Panc1 (cell line): ENCODE data around the gene DAB2. TPM values are rescaled to one million over a fixed set of nuclear protein-coding genes. Genes with fewer than 3 reads are reported as not detected.

Source experiments
- ATAC-seq: fragments of 200-7000 bp; cut with Tn5 transposase; 2 replicates; pipeline ENCODE4 v1.9.1; 2020; ENCODE audit warnings: mild to moderate bottlenecking, moderate library complexity
- BruUV-seq: library from RNA; stranded (reverse); fragments of 400-500 nt; replicated peaks from 2 replicates; lab custom pipeline; 2021; lab: Mats Ljungman, UMichigan
- CTCF ChIA-PET: fragments of 300-600 bp; sonication (Branson Sonifier 250); formaldehyde crosslinking; loops from one replicate; lab custom pipeline; 2022; ENCODE audit warnings: antibody characterized with exemption; lab: Charles Lee
- POLR2A ChIA-PET: fragments of 300-600 bp; sonication (Branson Sonifier 250); formaldehyde crosslinking; loops from one replicate; lab custom pipeline; 2022; ENCODE audit warnings: antibody characterized with exemption; lab: Charles Lee
- DNase-seq: peaks from one replicate; pipeline ENCODE4 v3.0.0-alpha.2; 2010; ENCODE audit warnings: low read depth, low spot score
- H3K27ac ChIP-seq: 2 replicates; pipeline ENCODE4 v1.5.1; 2011; ENCODE audit warnings: mild to moderate bottlenecking, low read length, inconsistent platforms
- H3K27me3 ChIP-seq: fragments of 200-500 bp; sonication (Bioruptor generic); 2 replicates; pipeline ENCODE4 v1.6.0; 2014; ENCODE audit warnings: low read length, inconsistent platforms; ENCODE audit not compliant: control insufficient read depth, insufficient read depth
- H3K36me3 ChIP-seq: fragments of 200-500 bp; sonication (Bioruptor generic); 2 replicates; pipeline ENCODE4 v1.5.1; 2014; ENCODE audit warnings: inconsistent platforms, mild to moderate bottlenecking, low read length, moderate library complexity; ENCODE audit not compliant: control insufficient read depth, insufficient read depth
- H3K4me1 ChIP-seq: 2 replicates; pipeline ENCODE4 v1.5.1; 2011; ENCODE audit warnings: inconsistent platforms, mild to moderate bottlenecking, low read length, moderate library complexity; ENCODE audit not compliant: control insufficient read depth, insufficient read depth
- H3K4me3 ChIP-seq, 2 experiments: 2 replicates each; pipeline ENCODE4 v1.5.1; 2011 to 2012; ENCODE audit warnings: low read depth in 2 of 2, low read length in 2 of 2, mild to moderate bottlenecking in 2 of 2, inconsistent platforms in 1 of 2, moderate library complexity in 1 of 2
- H3K9me3 ChIP-seq: fragments of 200-500 bp; sonication (Bioruptor generic); 2 replicates; pipeline ENCODE4 v1.5.1; 2014; ENCODE audit warnings: low read depth, mild to moderate bottlenecking, inconsistent platforms, low read length, moderate library complexity; ENCODE audit not compliant: control insufficient read depth, insufficient read depth
- CTCF ChIP-seq: fragments of 450-650 bp; IDR thresholded peaks from 2 replicates; pipeline ENCODE4 v1.5.1; 2017; ENCODE audit warnings: mild to moderate bottlenecking
- POLR2AphosphoS5 ChIP-seq: IDR thresholded peaks from 2 replicates; pipeline ENCODE4 v1.6.1; 2012; ENCODE audit warnings: mild to moderate bottlenecking, low read depth, low read length, moderate library complexity
- REST ChIP-seq, 2 experiments: IDR thresholded peaks; 2 replicates each; pipeline ENCODE4 v1.6.1; 2011 to 2012; ENCODE audit warnings: low read depth in 2 of 2, control low read depth in 1 of 2, low read length in 1 of 2, mild to moderate bottlenecking in 1 of 2, moderate library complexity in 1 of 2; ENCODE audit not compliant: insufficient read depth in 1 of 2
- SIN3A ChIP-seq: IDR thresholded peaks from 2 replicates; pipeline ENCODE4 v1.6.1; 2012; ENCODE audit warnings: low read depth, mild to moderate bottlenecking, low read length, moderate library complexity, borderline replicate concordance; ENCODE audit not compliant: insufficient read depth
- TCF7L2 ChIP-seq: IDR thresholded peaks from 2 replicates; pipeline ENCODE4 v1.6.1; 2011; ENCODE audit warnings: mild to moderate bottlenecking, low read depth, low read length, inconsistent platforms
- in situ Hi-C: cut with HindIII; loops from 2 replicates; pipeline ENCODE4 v1.10.0; 2016; ENCODE audit warnings: low sequenced_read_pairs, low pct_unique_long_range_greater_than_20kb
- intact Hi-C: fragments of 100-400 bp; cut with micrococcal nuclease; formaldehyde crosslinking; loops from one replicate; pipeline ENCODE4 v1.10.0; 2022; ENCODE audit not compliant: unreplicated experiment
- total RNA-seq: library from RNA; stranded (reverse); gene quantifications from one replicate; pipeline ENCODE4 v1.2.1, GENCODE V29; 2021; ENCODE audit not compliant: unreplicated experiment

The DAB2 gene
- total RNA-seq, 1 experiment from 2014 or later, result 1.7 TPM

GRCh38 chr5:39381376-39381775 is 43.4 kb downstream of the DAB2 start:
- H3K4me1 ChIP-seq, result no peaks in the 10 kb centered on the region
- DNase-seq, result no peak
- ChIA-PET POLR2A (no interaction called here), CTCF (no interaction called here)
- no TSS peak for BruUV-seq
- H3K27me3 ChIP-seq, result no peaks in the 10 kb centered on the region
- in situ Hi-C loops, result no loop called here
- no peaks in the 10 kb centered on the region; the same call in 1 of the 2 replicates for H3K36me3 ChIP-seq
- no peak for ATAC-seq
- H3K4me3 ChIP-seq, result no peak overlapping the region
- H3K9me3 ChIP-seq, result no peaks in the 10 kb centered on the region
- no peak overlapping the region for H3K27ac ChIP-seq
- intact Hi-C loops, result no loop called here
- TF ChIP-seq TCF7L2, result no peak

GRCh38 chr5:39379693-39380092 is 45.1 kb downstream of the DAB2 start:
- BruUV-seq, result no TSS peak
- DNase-seq, result no peak
- in situ Hi-C loops (no loop called here), intact Hi-C loops (loop anchor here (5.0 kb wide), 1 partner anchor 183 kb away; no protein-coding TSS in a partner anchor)
- no peak overlapping the region for H3K4me3 ChIP-seq
- H3K36me3 ChIP-seq, result no peaks in the 10 kb centered on the region; the same call in 1 of the 2 replicates
- CTCF ChIA-PET, result interaction anchor here (0.6 to 1.1 kb wide), 2 partner anchors 168 to 869 kb away, joined by 3 to 7 read pairs; no protein-coding TSS in a partner anchor
- no peak for TF ChIP-seq SIN3A
- no peak for TF ChIP-seq TCF7L2
- no peak for TF ChIP-seq POLR2AphosphoS5
- no peak for TF ChIP-seq REST (IDR thresholded peaks at IDR 0.05; ENCODE audit: insufficient read depth in 1 of 2, low read depth in 2 of 2, low read length in 1 of 2)
- ATAC-seq, result no peak
- H3K27ac ChIP-seq, result no peak overlapping the region
- POLR2A ChIA-PET, result no interaction called here
- H3K9me3 ChIP-seq, result no peaks in the 10 kb centered on the region
- H3K27me3 ChIP-seq, result no peaks in the 10 kb centered on the region
- no peaks in the 10 kb centered on the region for H3K4me1 ChIP-seq

- DNase-seq (no peak), ATAC-seq (no peak)
- POLR2A ChIA-PET, result no interaction called here
- CTCF ChIA-PET, result no interaction called here
- H3K36me3 ChIP-seq, result no peaks in the 10 kb centered on the region; the same call in 1 of the 2 replicates
- TF ChIP-seq REST (IDR thresholded peaks at IDR 0.05; ENCODE audit: insufficient read depth in 1 of 2, low read depth in 2 of 2, low read length in 1 of 2), result no peak
- no peak for TF ChIP-seq SIN3A
- no peak for TF ChIP-seq CTCF
- no peaks in the 10 kb centered on the region for H3K27me3 ChIP-seq
- H3K27ac ChIP-seq, result no peak overlapping the region
- H3K4me1 ChIP-seq, result no peaks in the 10 kb centered on the region
- H3K4me3 ChIP-seq, result no peak overlapping the region
- no TSS peak for BruUV-seq
- in situ Hi-C loops, result no loop called here
- no peaks in the 10 kb centered on the region for H3K9me3 ChIP-seq
- intact Hi-C loops, result loop anchor here (5.0 kb wide), 1 partner anchor 185 kb away; no protein-coding TSS in a partner anchor
Measured at GRCh38 chr5:39377613-39378012, 47.2 kb downstream of the DAB2 start.
